HepG2 (cell line): ENCODE results near the gene CASKIN1. TPM values are rescaled to one million over a fixed set of nuclear protein-coding genes. Genes with fewer than 3 reads are reported as not detected.

Experiments used
- ATAC-seq: fragments of 200-7000 bp; cut with Tn5 transposase; 3 replicates; pipeline ENCODE4 v1.9.1; 2020; ENCODE audit warnings: mild to moderate bottlenecking, moderate library complexity
- BruUV-seq: library from RNA; stranded (reverse); fragments of 400-500 nt; replicated peaks from 2 replicates; lab custom pipeline; 2021; lab: Mats Ljungman, UMichigan
- CTCF ChIA-PET: fragments of 300-600 bp; formaldehyde crosslinking; extraction: SDS; loops from one replicate; lab custom pipeline; 2021; ENCODE audit warnings: low total read pairs, inconsistent platforms, low intra/inter-chr PET ratio; lab: Yijun Ruan, JAX
- POLR2A ChIA-PET: fragments of 350-600 bp; sonication (Branson Sonifier 250); formaldehyde crosslinking; loops from one replicate; lab custom pipeline; 2020; ENCODE audit warnings: antibody characterized with exemption, inconsistent platforms; lab: Yijun Ruan, JAX
- DNase-seq: peaks from one replicate; pipeline ENCODE4 v3.0.0-alpha.2; 2015; ENCODE audit warnings: low spot score
- FAIRE-seq: peaks from 3 replicates; lab custom pipeline; 2011; peaks lifted over from hg19 to GRCh38; lab: Jason Lieb, UNC
- H2AFZ ChIP-seq: one replicate; pipeline ENCODE4 v1.6.1; 2011; ENCODE audit warnings: low read length, inconsistent platforms
- H3K27ac ChIP-seq: fragments of 300-600 bp; 3 replicates; pipeline ENCODE4 v1.8.0; 2011; ENCODE audit warnings: mixed run types, mild to moderate bottlenecking, mixed read lengths, low read length, inconsistent platforms; ENCODE audit not compliant: insufficient read depth; ENCODE audit errors: extremely low read length
- H3K27me3 ChIP-seq, 2 experiments: fragments of 200-600 bp in 1 of 2; 2 replicates in 1 of 2; 3 replicates in 1 of 2; pipeline versions ENCODE4 v1.6.0 to v1.8.0; 2011; ENCODE audit warnings: low read length in 2 of 2, mild to moderate bottlenecking in 2 of 2, moderate library complexity in 2 of 2, inconsistent platforms in 1 of 2; ENCODE audit not compliant: insufficient read depth in 2 of 2, control insufficient read depth in 1 of 2
- H3K36me3 ChIP-seq, 2 experiments: fragments of 200-600 bp in 1 of 2; replicated peaks in 1 of 2; 2 replicates in 1 of 2; 3 replicates in 1 of 2; pipeline versions ENCODE4 v1.5.1 to v1.8.0; 2011; ENCODE audit warnings: low read length in 2 of 2, inconsistent platforms in 1 of 2; ENCODE audit not compliant: insufficient read depth in 2 of 2, control insufficient read depth in 1 of 2
- H3K4me1 ChIP-seq: 2 replicates; pipeline ENCODE4 v1.5.1; 2012; ENCODE audit warnings: low read length, inconsistent platforms; ENCODE audit not compliant: insufficient read depth
- H3K4me2 ChIP-seq: 2 replicates; pipeline ENCODE4 v1.6.0; 2011; ENCODE audit warnings: low read depth, low read length, inconsistent platforms
- H3K4me3 ChIP-seq, 3 experiments: fragments of 200-600 bp in 1 of 3; sonication (generic), shearing (Covaris generic) in 1 of 3; replicated peaks in 1 of 3; 2 replicates each; pipeline ENCODE4 v1.5.1; 2011 to 2016; ENCODE audit warnings: low read length in 3 of 3, inconsistent platforms in 2 of 3, low read depth in 2 of 3, mild to moderate bottlenecking in 2 of 3, control low read depth in 1 of 3, mixed read lengths in 1 of 3; ENCODE audit not compliant: insufficient read depth in 1 of 3
- H3K79me2 ChIP-seq: one replicate; pipeline ENCODE4 v1.6.1; 2011; ENCODE audit warnings: low read length, inconsistent platforms; ENCODE audit not compliant: insufficient read depth
- H3K9ac ChIP-seq: 2 replicates; pipeline ENCODE4 v1.6.0; 2011; ENCODE audit warnings: mild to moderate bottlenecking, low read depth, low read length, inconsistent platforms; ENCODE audit not compliant: insufficient read depth
- H3K9me3 ChIP-seq: 2 replicates; pipeline ENCODE4 v1.5.1; 2012; ENCODE audit warnings: mild to moderate bottlenecking, low read length
- H4K20me1 ChIP-seq: 2 replicates; pipeline ENCODE4 v1.6.0; 2011; ENCODE audit warnings: inconsistent platforms, mild to moderate bottlenecking, low read length, moderate library complexity; ENCODE audit not compliant: insufficient read depth
- AGO2 ChIP-seq: fragments of 200-400 bp; formaldehyde crosslinking; optimal IDR thresholded peaks from 2 replicates; pipeline ENCODE3; 2017; ENCODE audit warnings: mild to moderate bottlenecking, low read depth, low read length, moderate library complexity
- ARNT2 ChIP-seq: sonication (generic); formaldehyde crosslinking; IDR thresholded peaks from 2 replicates; pipeline ENCODE4 v1.8.0; 2022; ENCODE audit warnings: mild to moderate bottlenecking, low read depth, missing genetic modification reagents, moderate library complexity
- BRD4 ChIP-seq: sonication (generic); formaldehyde crosslinking; IDR thresholded peaks from 2 replicates; pipeline ENCODE4 v1.4.0; 2020; ENCODE audit warnings: missing genetic modification reagents
- DMAP1 ChIP-seq: IDR thresholded peaks from 2 replicates; pipeline ENCODE4 v1.6.1; 2016
- ETV6 ChIP-seq: sonication (generic); formaldehyde crosslinking; conservative IDR thresholded peaks from 2 replicates; pipeline ENCODE4 v1.4.0; 2020; ENCODE audit warnings: missing genetic modification reagents
- FOXP1 ChIP-seq, 2 experiments: fragments of 450-650 bp in 1 of 2; IDR thresholded peaks; 2 replicates each; pipeline ENCODE4 v1.6.1; 2017 to 2018; ENCODE audit warnings: antibody characterized with exemption in 1 of 2
- MTF2 ChIP-seq: sonication (generic); formaldehyde crosslinking; IDR thresholded peaks from 2 replicates; pipeline ENCODE4 v1.5.0; 2020; ENCODE audit warnings: missing genetic modification reagents, borderline replicate concordance
- SMAD3 ChIP-seq: sonication (generic); formaldehyde crosslinking; IDR thresholded peaks from 2 replicates; pipeline ENCODE4 v1.4.0; 2020; ENCODE audit warnings: missing genetic modification reagents
- STAG1 ChIP-seq: sonication (generic); formaldehyde crosslinking; IDR thresholded peaks from 2 replicates; pipeline ENCODE4 v1.4.0; 2020; ENCODE audit warnings: missing genetic modification reagents
- TBX3 ChIP-seq: fragments of 450-650 bp; IDR thresholded peaks from 2 replicates; pipeline ENCODE4 v1.6.1; 2017; ENCODE audit warnings: antibody characterized with exemption, mild to moderate bottlenecking, inconsistent platforms, borderline replicate concordance
- ZNF234 ChIP-seq: sonication (generic); formaldehyde crosslinking; conservative IDR thresholded peaks from 2 replicates; pipeline ENCODE4 v1.5.1; 2020; ENCODE audit warnings: mild to moderate bottlenecking, missing genetic modification reagents
- ZNF343 ChIP-seq: sonication (generic); formaldehyde crosslinking; IDR thresholded peaks from 2 replicates; pipeline ENCODE4 v1.4.0; 2020; ENCODE audit warnings: mild to moderate bottlenecking, missing genetic modification reagents
- ZSCAN12 ChIP-seq: sonication (generic); formaldehyde crosslinking; IDR thresholded peaks from 2 replicates; pipeline ENCODE4 v1.9.0; 2021; ENCODE audit warnings: mild to moderate bottlenecking, missing genetic modification reagents
- ZSCAN20 ChIP-seq: sonication (generic); formaldehyde crosslinking; IDR thresholded peaks from 2 replicates; pipeline ENCODE4 v1.4.0; 2020; ENCODE audit warnings: missing genetic modification reagents, mild to moderate bottlenecking, borderline replicate concordance
- WGBS: methylation state at CpG from one replicate; pipeline ENCODE4 v1.1.6; 2017; ENCODE audit warnings: low lambda C conversion rate; 5-methylcytosine and 5-hydroxymethylcytosine counted together
- in situ Hi-C: cut with HindIII; loops from 2 replicates; pipeline ENCODE4 v1.10.0; 2017; ENCODE audit warnings: low pct_unique_long_range_greater_than_20kb; ENCODE audit not compliant: extremely low pct_ligation_motif_present
- intact Hi-C: fragments of 100-400 bp; cut with micrococcal nuclease; formaldehyde crosslinking; loops from one replicate; pipeline ENCODE4 v1.10.0; 2022; ENCODE audit not compliant: unreplicated experiment
- polyA plus RNA-seq, 8 experiments: library from polyadenylated mRNA; depleted of rRNA in 3 of 8; stranded (reverse) in 7 of 8; unstranded in 1 of 8; fragments of >200 nt; fragmentation: Illumina TruSeq in 4 of 8; extraction: Trizol in 4 of 8; gene quantifications; 2 replicates each; pipeline versions ENCODE4 v1.2.1 to v1.2.3, GENCODE V29; 2011 to 2016; ENCODE audit warnings: low read depth in 4 of 8, missing spikeins in 1 of 8, mixed read lengths in 1 of 8; ENCODE audit not compliant: insufficient read depth in 1 of 8
- total RNA-seq, 5 experiments: library from RNA; depleted of rRNA; stranded (reverse); fragments of >200 nt; fragmentation: Illumina TruSeq; extraction: Trizol; gene quantifications; 2 replicates each; pipeline ENCODE4 v1.2.3, GENCODE V29; 2016; ENCODE audit warnings: low read depth in 1 of 5
- TF ChIP-seq, protein P1 (sequence below): sonication (generic); formaldehyde crosslinking; IDR thresholded peaks from 2 replicates; pipeline ENCODE4 v1.5.1; 2020; ENCODE audit warnings: missing genetic modification reagents, mild to moderate bottlenecking, borderline replicate concordance
- TF ChIP-seq, protein P2 (sequence below): sonication (generic); formaldehyde crosslinking; IDR thresholded peaks from 2 replicates; pipeline ENCODE4 v1.8.1; 2023; ENCODE audit warnings: missing genetic modification reagents, inconsistent platforms, borderline replicate concordance
- TF ChIP-seq, protein P3 (sequence below), 2 experiments: sonication (generic) in 1 of 2; formaldehyde crosslinking in 1 of 2; IDR thresholded peaks; 2 replicates each; pipeline versions ENCODE4 v1.4.0 to v1.6.1; 2018 to 2020; ENCODE audit warnings: missing genetic modification reagents in 2 of 2, borderline replicate concordance in 1 of 2, low read depth in 1 of 2, mild to moderate bottlenecking in 1 of 2, missing biosample characterization in 1 of 2

The CASKIN1 gene
- total and polyA plus RNA-seq, 2 of the 13 experiments (the other 11 are each of a cell fraction or from before 2014, with no cell fraction given): 1.2 to 2.2 TPM

DNA sequence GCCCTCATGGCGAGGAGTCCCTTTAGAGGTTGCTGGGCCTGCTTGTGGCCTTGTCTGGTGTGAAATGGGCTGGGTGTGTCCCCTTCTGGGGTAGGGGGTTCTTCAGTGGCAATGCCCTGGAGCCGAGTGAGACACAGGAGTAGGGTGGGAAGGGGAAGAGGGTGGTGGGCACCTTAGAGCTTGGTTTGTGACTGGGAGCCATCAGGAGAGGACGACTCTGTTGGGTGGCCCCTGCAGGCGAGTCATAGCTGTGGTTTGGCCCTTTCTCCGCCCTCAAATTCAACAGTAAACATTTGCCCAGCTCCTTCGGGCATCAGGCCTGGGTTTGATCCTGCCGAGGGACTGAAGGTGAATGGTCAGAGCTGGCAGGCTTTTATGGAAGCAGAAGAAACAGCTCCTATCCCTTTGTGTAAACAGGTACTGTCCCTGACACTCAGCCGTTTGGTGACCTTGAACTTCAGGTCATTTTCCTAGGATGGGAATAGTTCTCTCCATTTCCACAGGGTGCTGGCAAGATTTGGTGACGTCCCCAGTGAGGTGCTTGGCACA lies 29.9 kb upstream of the CASKIN1 start (continued):
- TF ChIP-seq, protein P1, sequence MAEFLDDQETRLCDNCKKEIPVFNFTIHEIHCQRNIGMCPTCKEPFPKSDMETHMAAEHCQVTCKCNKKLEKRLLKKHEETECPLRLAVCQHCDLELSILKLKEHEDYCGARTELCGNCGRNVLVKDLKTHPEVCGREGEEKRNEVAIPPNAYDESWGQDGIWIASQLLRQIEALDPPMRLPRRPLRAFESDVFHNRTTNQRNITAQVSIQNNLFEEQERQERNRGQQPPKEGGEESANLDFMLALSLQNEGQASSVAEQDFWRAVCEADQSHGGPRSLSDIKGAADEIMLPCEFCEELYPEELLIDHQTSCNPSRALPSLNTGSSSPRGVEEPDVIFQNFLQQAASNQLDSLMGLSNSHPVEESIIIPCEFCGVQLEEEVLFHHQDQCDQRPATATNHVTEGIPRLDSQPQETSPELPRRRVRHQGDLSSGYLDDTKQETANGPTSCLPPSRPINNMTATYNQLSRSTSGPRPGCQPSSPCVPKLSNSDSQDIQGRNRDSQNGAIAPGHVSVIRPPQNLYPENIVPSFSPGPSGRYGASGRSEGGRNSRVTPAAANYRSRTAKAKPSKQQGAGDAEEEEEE: no peak

DNA sequence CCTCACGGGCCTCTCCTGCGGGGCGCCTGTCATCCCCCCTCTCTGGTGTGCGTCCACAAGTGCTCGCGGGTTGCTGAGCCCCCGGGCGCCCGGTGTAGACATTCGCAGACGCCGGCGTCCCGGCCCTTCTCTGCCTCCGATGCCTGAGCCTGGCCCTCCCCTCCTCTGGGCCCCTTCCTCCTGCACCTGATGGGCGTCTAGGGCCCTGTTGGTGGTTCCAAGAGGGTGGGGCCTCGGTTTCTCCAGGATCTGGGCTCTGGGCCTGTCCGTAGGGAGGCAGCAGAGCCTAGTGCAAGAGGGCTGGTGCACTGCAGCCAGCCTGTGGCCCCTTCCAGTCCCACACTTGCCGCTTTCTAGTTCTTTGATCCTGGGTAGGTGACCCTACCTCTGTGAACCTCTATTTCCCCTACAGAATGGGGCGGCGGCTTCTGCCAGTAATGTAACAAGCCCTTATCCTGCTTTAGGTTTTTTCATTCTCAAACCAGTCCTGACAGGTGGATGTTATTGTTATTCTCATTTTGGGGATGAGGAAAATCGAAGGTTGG lies 27.6 kb upstream of the CASKIN1 start:
- H3K27me3 ChIP-seq: no peaks in the 10 kb centered on the region
- H3K9ac ChIP-seq: peak overlapping the region; percentile 89
- H3K27ac ChIP-seq: peak overlapping the region; percentile 80
- H4K20me1 ChIP-seq: peaks cover 11% of the 10 kb centered on the region
- peak overlapping the region; percentile 78 to 95 (median 79) for H3K4me3 ChIP-seq
- DNase-seq (peak; percentile 45), FAIRE-seq (peak; percentile 23), ATAC-seq (peak; percentile 56)
- ChIA-PET POLR2A (interaction anchor here (1.8 to 2.6 kb wide), 2 partner anchors 10 to 27 kb away, joined by 9 to 14 read pairs; partner anchors contain the start of genes ECI1 and PGP), CTCF (no interaction called here)
- peaks cover 18% of the 10 kb centered on the region for H3K79me2 ChIP-seq
- peak overlapping the region; percentile 79 for H3K4me2 ChIP-seq
- H3K9me3 ChIP-seq: no peaks in the 10 kb centered on the region
- peaks cover 7 to 12% of the 10 kb centered on the region in 2 experiments; a peak in 3 of 5 replicates for H3K36me3 ChIP-seq
- no peak overlapping the region for H2AFZ ChIP-seq
- peaks cover 46% of the 10 kb centered on the region for H3K4me1 ChIP-seq
- 11% methylated on average over 4 of the region's 22 CpGs for WGBS
- in situ Hi-C loops: no loop called here
- TSS peak; percentile 82 for BruUV-seq
- intact Hi-C loops: no loop called here
- 0 out of 2 replicates have a peak, but pooled peaks have one; percentile 25 for TF ChIP-seq SMAD3 (CRISPR knock-in tag)
- peak; percentile 9 for TF ChIP-seq BRD4 (CRISPR knock-in tag)
- no peak for TF ChIP-seq TBX3
- TF ChIP-seq MTF2 (CRISPR knock-in tag): no peak
- TF ChIP-seq ZNF343: no peak
- TF ChIP-seq ZSCAN12 (CRISPR knock-in tag): 0 out of 2 replicates have a peak, but pooled peaks have one; percentile 5
- TF ChIP-seq ETV6: no peak
- 0 out of 2 replicates have a peak, but pooled peaks have one; percentile 81 for TF ChIP-seq ZSCAN20 (CRISPR knock-in tag)
- TF ChIP-seq FOXP1 (IDR thresholded peaks at IDR 0.05): no peak
- TF ChIP-seq FOXP1 (CRISPR knock-in tag; IDR thresholded peaks at IDR 0.05): no peak
- TF ChIP-seq, protein P2, sequence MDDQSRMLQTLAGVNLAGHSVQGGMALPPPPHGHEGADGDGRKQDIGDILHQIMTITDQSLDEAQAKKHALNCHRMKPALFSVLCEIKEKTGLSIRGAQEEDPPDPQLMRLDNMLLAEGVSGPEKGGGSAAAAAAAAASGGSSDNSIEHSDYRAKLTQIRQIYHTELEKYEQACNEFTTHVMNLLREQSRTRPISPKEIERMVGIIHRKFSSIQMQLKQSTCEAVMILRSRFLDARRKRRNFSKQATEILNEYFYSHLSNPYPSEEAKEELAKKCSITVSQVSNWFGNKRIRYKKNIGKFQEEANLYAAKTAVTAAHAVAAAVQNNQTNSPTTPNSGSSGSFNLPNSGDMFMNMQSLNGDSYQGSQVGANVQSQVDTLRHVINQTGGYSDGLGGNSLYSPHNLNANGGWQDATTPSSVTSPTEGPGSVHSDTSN (CRISPR knock-in tag): no peak
- TF ChIP-seq, protein P3, sequence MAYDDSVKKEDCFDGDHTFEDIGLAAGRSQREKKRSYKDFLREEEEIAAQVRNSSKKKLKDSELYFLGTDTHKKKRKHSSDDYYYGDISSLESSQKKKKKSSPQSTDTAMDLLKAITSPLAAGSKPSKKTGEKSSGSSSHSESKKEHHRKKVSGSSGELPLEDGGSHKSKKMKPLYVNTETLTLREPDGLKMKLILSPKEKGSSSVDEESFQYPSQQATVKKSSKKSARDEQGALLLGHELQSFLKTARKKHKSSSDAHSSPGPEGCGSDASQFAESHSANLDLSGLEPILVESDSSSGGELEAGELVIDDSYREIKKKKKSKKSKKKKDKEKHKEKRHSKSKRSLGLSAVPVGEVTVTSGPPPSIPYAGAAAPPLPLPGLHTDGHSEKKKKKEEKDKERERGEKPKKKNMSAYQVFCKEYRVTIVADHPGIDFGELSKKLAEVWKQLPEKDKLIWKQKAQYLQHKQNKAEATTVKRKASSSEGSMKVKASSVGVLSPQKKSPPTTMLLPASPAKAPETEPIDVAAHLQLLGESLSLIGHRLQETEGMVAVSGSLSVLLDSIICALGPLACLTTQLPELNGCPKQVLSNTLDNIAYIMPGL (CRISPR knock-in tag; IDR thresholded peaks at IDR 0.05; ENCODE audit: borderline replicate concordance in 1 of 2, low read depth in 1 of 2): 0 out of 4 replicates have a peak, but pooled peaks of 1 of the 2 experiments have one; percentile 33
- 0 out of 2 replicates have a peak, but pooled peaks have one; percentile 5 for TF ChIP-seq DMAP1 (CRISPR knock-in tag)
- TF ChIP-seq AGO2: peak; percentile 70
- no peak for TF ChIP-seq ZNF234 (CRISPR knock-in tag)
- no peak for TF ChIP-seq ARNT2 (CRISPR knock-in tag)
- TF ChIP-seq STAG1 (CRISPR knock-in tag): peak; percentile 55
